GM12878 (cell line): ENCODE data around the gene CCNB1IP1. TPM values are rescaled to one million over a fixed set of nuclear protein-coding genes. Genes with fewer than 3 reads are reported as not detected.

Experiments used
- ATAC-seq: fragments of 200-7000 bp; cut with Tn5 transposase; 3 replicates; pipeline ENCODE4 v1.9.1; 2020; ENCODE audit warnings: mild to moderate bottlenecking, moderate library complexity
- BruUV-seq: library from RNA; stranded (reverse); fragments of 400-500 nt; replicated peaks from 2 replicates; lab custom pipeline; 2021; lab: Mats Ljungman, UMichigan
- CTCF ChIA-PET: fragments of 300-600 bp; sonication (Branson Sonifier 250); formaldehyde crosslinking; extraction: SDS; loops from one replicate; lab custom pipeline; 2021; ENCODE audit warnings: inconsistent platforms; lab: Yijun Ruan, JAX
- POLR2A ChIA-PET: fragments of 350-600 bp; formaldehyde crosslinking; extraction: SDS; loops from one replicate; lab custom pipeline; 2021; ENCODE audit warnings: inconsistent platforms; lab: Charles Lee
- RAD21 ChIA-PET: fragments of 300-600 bp; sonication (Branson Sonifier 250); formaldehyde crosslinking; loops from one replicate; lab custom pipeline; 2023; ENCODE audit warnings: antibody characterized with exemption; ENCODE audit not compliant: unreplicated experiment; lab: Charles Lee
- SMC1A ChIA-PET: fragments of 300-600 bp; sonication (Branson Sonifier 250); formaldehyde crosslinking; loops from one replicate; lab custom pipeline; 2023; ENCODE audit not compliant: unreplicated experiment, uncharacterized antibody; lab: Charles Lee
- DNase-seq: peaks from one replicate; pipeline ENCODE4 v3.0.0-alpha.2; 2011; ENCODE audit warnings: low read depth, low spot score
- FAIRE-seq: peaks from 3 replicates; lab custom pipeline; 2011; peaks lifted over from hg19 to GRCh38; lab: Jason Lieb, UNC
- H2AFZ ChIP-seq: 2 replicates; pipeline ENCODE4 v1.6.0; 2011; ENCODE audit warnings: low read depth, low read length, control low read depth; ENCODE audit not compliant: control insufficient read depth
- H3K27ac ChIP-seq: 2 replicates; pipeline ENCODE4 v1.5.1; 2011; ENCODE audit warnings: control low read depth; ENCODE audit not compliant: control insufficient read depth, insufficient read depth
- H3K27me3 ChIP-seq, 2 experiments: replicated peaks in 1 of 2; 2 replicates each; pipeline versions ENCODE4 v1.6.0 to v1.6.1; 2011; ENCODE audit warnings: low read length in 1 of 2; ENCODE audit not compliant: control insufficient read depth in 2 of 2, insufficient read depth in 2 of 2
- H3K36me3 ChIP-seq, 2 experiments: 2 replicates each; pipeline ENCODE4 v1.5.1; 2011; ENCODE audit warnings: low read length in 1 of 2; ENCODE audit not compliant: control insufficient read depth in 2 of 2, insufficient read depth in 2 of 2
- H3K4me1 ChIP-seq: 2 replicates; pipeline ENCODE4 v1.6.1; 2011; ENCODE audit warnings: mild to moderate bottlenecking, low read length, moderate library complexity, mixed read lengths; ENCODE audit not compliant: control insufficient read depth, insufficient read depth
- H3K4me2 ChIP-seq: 2 replicates; pipeline ENCODE4 v1.6.0; 2011; ENCODE audit warnings: control low read depth; ENCODE audit not compliant: control insufficient read depth, insufficient read depth
- H3K4me3 ChIP-seq: fragments of 200-600 bp; sonication (generic); 2 replicates; pipeline ENCODE4 v1.5.1; 2016
- H3K79me2 ChIP-seq: 2 replicates; pipeline ENCODE4 v1.6.0; 2011; ENCODE audit warnings: low read length; ENCODE audit not compliant: control insufficient read depth, insufficient read depth
- H3K9ac ChIP-seq: 2 replicates; pipeline ENCODE4 v1.8.0; 2011; ENCODE audit warnings: low read length, control low read depth, mixed read lengths; ENCODE audit not compliant: control insufficient read depth, insufficient read depth
- H3K9me3 ChIP-seq: replicated peaks from 3 replicates; pipeline ENCODE4 v1.5.1; 2011; ENCODE audit warnings: mild to moderate bottlenecking, low read length; ENCODE audit not compliant: control insufficient read depth, insufficient read depth
- H4K20me1 ChIP-seq: 2 replicates; pipeline ENCODE4 v1.6.0; 2011; ENCODE audit not compliant: control insufficient read depth, insufficient read depth
- IRF4 ChIP-seq: IDR thresholded peaks from 2 replicates; pipeline ENCODE4 v1.6.1; 2011; ENCODE audit warnings: low read depth, low read length
- NR2C2 ChIP-seq: IDR thresholded peaks from 2 replicates; pipeline ENCODE4 v1.6.1; 2011; ENCODE audit warnings: borderline replicate concordance, low read depth; ENCODE audit not compliant: control insufficient read depth, insufficient read length
- SIX5 ChIP-seq: IDR thresholded peaks from 2 replicates; pipeline ENCODE4 v1.6.1; 2011; ENCODE audit warnings: mild to moderate bottlenecking, low read depth, low read length, moderate library complexity; ENCODE audit not compliant: severe bottlenecking
- WGBS: methylation state at CpG from one replicate; pipeline ENCODE4 v1.1.6; 2016; ENCODE audit warnings: low lambda C conversion rate; ENCODE audit not compliant: insufficient replicate concordance, insufficient coverage; ENCODE audit errors: missing lambda C conversion rate; 5-methylcytosine and 5-hydroxymethylcytosine counted together
- in situ Hi-C: fragments of 300-500 bp; cut with MboI; formaldehyde crosslinking; loops from 9 replicates; pipeline ENCODE4 v1.14.3; 2018; ENCODE audit warnings: mixed read lengths
- intact Hi-C: fragments of 100-400 bp; cut with micrococcal nuclease; formaldehyde crosslinking; loops from one replicate; pipeline ENCODE4 v1.14.2; 2022; ENCODE audit not compliant: unreplicated experiment
- polyA plus RNA-seq, 11 experiments: library from polyadenylated mRNA; depleted of rRNA in 4 of 11; unstranded in 6 of 11; stranded (reverse) in 5 of 11; fragments of >200 nt; fragmentation: Nextera tagmentation in 4 of 11; fragmentation: Illumina TruSeq in 1 of 11; extraction: Ambion mirVana in 4 of 11; extraction: Trizol in 1 of 11; gene quantifications; 1 replicate in 1 of 11; 2 replicates in 10 of 11; pipeline versions ENCODE4 v1.2.1 to v1.2.3, GENCODE V29; 2011 to 2016; ENCODE audit warnings: inconsistent platforms in 2 of 11, missing spikeins in 2 of 11, low read depth in 1 of 11
- total RNA-seq, 4 experiments: library from RNA; depleted of rRNA in 3 of 4; stranded (reverse); fragments of >200 nt in 3 of 4; fragmentation: Illumina TruSeq in 1 of 4; extraction: Trizol in 1 of 4; gene quantifications; 2 replicates each; pipeline versions ENCODE4 v1.2.1 to v1.2.3, GENCODE V29; 2013 to 2021

The CCNB1IP1 gene
- total and polyA plus RNA-seq, 10 of the 15 experiments (the other 5 are each of a cell fraction or from before 2014, with no cell fraction given) = 20.4 to 165 (median 86.5) TPM

GRCh38 chr14:20305265-20306078 lies 27.6 kb downstream of the CCNB1IP1 start, which contains the start of gene TTC5 (continued):
- no peak for TF ChIP-seq NR2C2

GRCh38 chr14:20302042-20302755 lies 30.9 kb downstream of the CCNB1IP1 start:
- POLR2A ChIA-PET = interaction anchor here (0.6 kb wide), 1 partner anchor 101 kb away, joined by 3 read pairs; no protein-coding TSS in a partner anchor
- no TSS peak for BruUV-seq
- no peak overlapping the region for H2AFZ ChIP-seq
- H3K27me3 ChIP-seq = no peaks in the 10 kb centered on the region
- no peak overlapping the region for H3K4me2 ChIP-seq
- H3K9ac ChIP-seq = no peak overlapping the region
- H3K79me2 ChIP-seq = peaks cover 5% of the 10 kb centered on the region
- peaks cover 2 to 9% of the 10 kb centered on the region in 2 experiments for H3K36me3 ChIP-seq
- RAD21 ChIA-PET = no interaction called here
- ATAC-seq (peak; percentile 62), FAIRE-seq (no peak), DNase-seq (no peak)
- in situ Hi-C loops = no loop called here
- intact Hi-C loops = no loop called here
- SMC1A ChIA-PET = interaction anchor here (1.3 kb wide), 1 partner anchor 10 kb away, joined by 3 read pairs; no protein-coding TSS in a partner anchor
- H3K27ac ChIP-seq = no peak overlapping the region
- TF ChIP-seq SIX5 (no peak), IRF4 (0 out of 2 replicates have a peak, but pooled peaks have one; percentile 38)
- CTCF ChIA-PET = interaction anchor here (0.7 kb wide), 1 partner anchor 631 kb away, joined by 3 read pairs; no protein-coding TSS in a partner anchor
- H3K9me3 ChIP-seq = no peaks in the 10 kb centered on the region
- 0 out of 2 replicates have a peak, but pooled peaks cover 3% of the 10 kb centered on the region for H3K4me1 ChIP-seq
- H3K4me3 ChIP-seq = no peak overlapping the region
- WGBS = 95% methylated on average over 1 of the region's 1 CpG
- no peaks in the 10 kb centered on the region for H4K20me1 ChIP-seq
